GM19099 (cell line): ENCODE data around the gene R3HDM4.

Experiments
- POLR2A ChIP-seq: IDR thresholded peaks from 3 replicates; pipeline ENCODE4 v1.6.1; 2011; ENCODE audit warnings: low read depth; ENCODE audit not compliant: insufficient read length; ENCODE audit errors: extremely low read depth

The R3HDM4 gene

GRCh38 chr19:853014-853585 is 59.9 kb downstream of the R3HDM4 start:
- no peak for TF ChIP-seq POLR2A

- no peak for TF ChIP-seq POLR2A
Observed at GRCh38 chr19:852136-853013, 60.6 kb downstream of the R3HDM4 start, which contains the start of gene ELANE. Gene ELANE, plus strand, starts transcription at chr19:852303. Its CDS starts 26 bp downstream, at chr19:852329.

- TF ChIP-seq POLR2A = no peak
Observed at GRCh38 chr19:850979-851335, 62.1 kb downstream of the R3HDM4 start.

- no peak for TF ChIP-seq POLR2A
Observed at GRCh38 chr19:850221-850978, 62.6 kb downstream of the R3HDM4 start.

GRCh38 chr19:848386-848921 is 64.6 kb downstream of the R3HDM4 start:
- no peak for TF ChIP-seq POLR2A
